GM12874 (cell line): ENCODE data around the gene GJC2.

Experiments used
- TF ChIP-seq, protein P1 (sequence below): IDR thresholded peaks from 2 replicates; pipeline ENCODE4 v1.5.1; 2011; ENCODE audit warnings: low read depth, mild to moderate bottlenecking, control low read depth, low read length, moderate library complexity; ENCODE audit not compliant: insufficient read depth

The GJC2 gene

DNA sequence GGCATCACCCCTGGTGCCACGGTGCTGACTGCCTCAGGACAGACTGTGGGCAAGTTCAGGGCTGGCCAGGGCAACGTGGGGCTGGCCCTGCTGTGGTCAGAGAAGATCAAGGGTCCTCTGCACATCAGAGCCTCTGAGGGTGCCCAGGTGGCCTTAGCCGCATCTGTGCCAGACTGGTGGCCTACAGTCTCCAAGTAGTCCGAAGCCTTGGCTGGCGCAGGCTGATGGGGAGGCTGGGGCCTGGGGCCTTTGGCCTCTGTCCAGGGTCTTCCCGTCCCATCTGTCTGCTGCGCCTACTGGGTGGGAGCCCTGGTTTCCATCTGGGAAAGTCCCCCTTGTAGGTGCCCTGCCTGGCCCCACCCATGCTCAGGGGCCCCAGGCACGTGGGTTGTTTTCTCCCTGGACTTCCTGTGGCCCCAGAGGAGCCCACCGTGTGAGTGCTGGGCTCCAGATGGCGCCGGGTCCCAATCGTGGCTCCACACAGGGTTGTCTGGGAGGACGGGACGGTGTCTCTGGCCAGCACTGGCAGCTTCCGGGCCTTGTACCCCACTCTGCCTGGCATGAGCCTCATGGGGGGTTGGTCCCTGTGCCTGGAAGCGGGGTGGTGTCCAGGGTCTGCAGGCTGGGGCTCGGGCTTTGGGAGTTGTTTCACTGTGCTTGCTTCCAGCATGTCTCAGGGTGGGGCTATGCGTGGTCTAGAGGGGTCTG lies 25.7 kb downstream of the GJC2 start:
- TF ChIP-seq, protein P1, sequence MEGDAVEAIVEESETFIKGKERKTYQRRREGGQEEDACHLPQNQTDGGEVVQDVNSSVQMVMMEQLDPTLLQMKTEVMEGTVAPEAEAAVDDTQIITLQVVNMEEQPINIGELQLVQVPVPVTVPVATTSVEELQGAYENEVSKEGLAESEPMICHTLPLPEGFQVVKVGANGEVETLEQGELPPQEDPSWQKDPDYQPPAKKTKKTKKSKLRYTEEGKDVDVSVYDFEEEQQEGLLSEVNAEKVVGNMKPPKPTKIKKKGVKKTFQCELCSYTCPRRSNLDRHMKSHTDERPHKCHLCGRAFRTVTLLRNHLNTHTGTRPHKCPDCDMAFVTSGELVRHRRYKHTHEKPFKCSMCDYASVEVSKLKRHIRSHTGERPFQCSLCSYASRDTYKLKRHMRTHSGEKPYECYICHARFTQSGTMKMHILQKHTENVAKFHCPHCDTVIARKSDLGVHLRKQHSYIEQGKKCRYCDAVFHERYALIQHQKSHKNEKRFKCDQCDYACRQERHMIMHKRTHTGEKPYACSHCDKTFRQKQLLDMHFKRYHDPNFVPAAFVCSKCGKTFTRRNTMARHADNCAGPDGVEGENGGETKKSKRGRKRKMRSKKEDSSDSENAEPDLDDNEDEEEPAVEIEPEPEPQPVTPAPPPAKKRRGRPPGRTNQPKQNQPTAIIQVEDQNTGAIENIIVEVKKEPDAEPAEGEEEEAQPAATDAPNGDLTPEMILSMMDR: no peak

DNA sequence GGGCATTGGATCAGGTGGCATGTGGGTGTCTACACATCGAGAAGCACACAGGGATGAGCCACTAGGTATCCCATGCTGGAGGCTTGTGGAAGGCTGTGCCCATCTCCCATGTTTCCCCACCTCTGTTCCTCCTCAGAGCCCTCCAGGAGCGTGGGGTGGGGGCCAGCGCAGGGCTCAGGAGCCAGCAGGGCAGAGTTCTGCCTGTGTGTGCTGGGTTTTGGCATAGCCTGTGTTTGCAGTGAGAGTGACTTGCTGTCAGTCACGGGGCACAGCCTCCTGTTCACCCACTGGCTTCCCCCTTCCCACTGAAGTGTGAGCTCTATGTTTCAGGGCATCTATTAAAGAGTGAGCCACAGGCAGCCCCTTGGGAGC lies 26.3 kb downstream of the GJC2 start:
- TF ChIP-seq, protein P1: no peak

DNA sequence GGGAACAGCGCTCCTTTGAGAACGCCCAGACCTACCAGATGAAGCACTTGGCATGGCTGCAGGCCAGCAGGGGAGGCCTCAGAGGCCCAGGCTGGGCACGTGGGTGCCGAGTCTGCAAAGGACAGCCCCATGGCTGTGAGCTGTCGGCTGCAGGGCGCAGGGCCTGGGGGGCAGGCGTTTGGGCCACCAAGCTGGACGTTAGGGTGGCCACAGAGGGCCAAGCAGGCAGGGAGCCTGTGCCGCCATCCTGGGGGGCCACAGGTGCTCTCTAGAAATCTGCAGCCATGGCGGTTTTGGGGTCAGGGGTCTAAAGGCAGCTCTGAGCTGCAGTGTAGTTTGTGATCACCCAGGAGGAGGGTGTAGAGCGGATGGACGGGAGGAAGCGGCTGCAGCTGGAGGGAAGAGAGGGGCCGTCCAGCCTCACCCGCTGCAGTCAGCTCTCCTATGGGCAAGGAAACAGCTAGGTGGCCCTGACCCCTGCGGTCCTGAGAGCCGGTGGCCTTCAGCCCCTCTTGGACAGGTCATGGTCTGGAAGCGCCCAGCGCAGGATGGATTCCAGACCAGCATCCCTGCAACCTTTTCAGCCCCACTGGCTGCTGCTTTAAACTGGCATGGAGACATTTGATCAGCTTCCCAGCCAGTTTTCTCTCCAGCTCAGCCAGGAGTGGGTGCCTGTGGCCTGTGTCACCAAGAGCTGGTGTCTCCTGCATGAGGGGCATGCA lies 26.9 kb downstream of the GJC2 start:
- TF ChIP-seq, protein P1: no peak

DNA sequence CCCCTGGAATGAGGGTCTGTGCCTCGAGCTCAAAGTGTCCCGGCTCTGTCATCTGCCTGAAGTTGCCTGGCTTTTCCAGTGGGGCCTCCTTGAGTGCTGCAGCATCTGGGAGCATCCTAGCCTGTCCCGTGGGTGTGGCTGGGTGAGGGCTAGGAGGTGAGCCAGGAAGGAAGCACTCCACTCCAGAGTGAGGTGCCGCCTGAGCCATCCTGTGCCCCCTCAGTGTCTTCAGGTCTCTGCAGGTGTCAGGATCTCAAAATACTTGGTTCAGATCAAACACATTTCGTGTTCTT lies 27.4 kb downstream of the GJC2 start:
- TF ChIP-seq, protein P1: no peak

DNA sequence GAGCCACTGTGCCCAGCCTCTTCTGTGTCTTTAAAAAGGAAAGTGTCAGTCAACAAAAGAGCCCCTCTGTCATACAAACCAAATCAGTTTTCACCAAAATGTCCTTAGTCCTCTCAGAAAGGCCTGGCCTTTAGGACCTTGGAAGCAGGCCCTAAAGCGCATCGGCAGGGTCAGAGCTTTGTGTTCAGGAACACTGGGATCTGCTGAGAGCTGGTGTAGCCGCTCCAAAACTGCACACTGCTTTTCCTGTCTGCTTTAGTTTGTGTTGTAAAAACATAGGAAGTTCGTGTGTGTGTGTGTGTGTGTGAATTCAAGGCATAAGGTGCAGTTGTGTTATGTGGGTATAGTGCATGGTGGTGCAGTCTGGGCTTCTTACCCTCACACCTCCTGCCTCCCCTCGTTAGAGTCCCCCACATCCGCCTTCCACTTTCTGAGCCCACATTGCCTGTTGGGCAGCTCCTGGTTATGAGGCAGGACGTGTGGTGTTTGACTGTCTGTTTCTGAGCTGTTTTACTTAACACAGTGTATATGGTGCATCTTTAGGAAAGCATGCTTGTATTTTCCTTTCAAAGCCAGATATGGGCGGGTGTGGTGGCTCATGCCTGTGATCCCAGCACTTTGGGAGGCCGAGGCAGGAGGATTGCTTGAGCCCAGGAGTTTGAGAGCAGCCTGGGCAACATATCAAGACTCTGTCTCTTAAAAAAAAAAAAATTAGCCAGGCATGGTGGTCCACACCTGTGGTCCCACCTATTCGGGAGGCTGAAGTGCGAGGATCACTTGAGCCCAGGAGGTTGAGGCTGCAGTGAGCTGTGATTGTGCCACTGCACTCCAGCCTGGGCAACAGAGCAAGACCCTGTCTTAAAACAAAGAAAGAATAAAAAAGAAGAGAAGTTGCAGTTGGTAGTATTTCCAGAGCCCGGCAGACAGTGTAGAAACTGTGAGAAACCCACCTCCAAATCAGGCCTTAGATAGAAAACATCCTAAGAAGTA lies 28.3 kb downstream of the GJC2 start:
- TF ChIP-seq, protein P1: no peak

DNA sequence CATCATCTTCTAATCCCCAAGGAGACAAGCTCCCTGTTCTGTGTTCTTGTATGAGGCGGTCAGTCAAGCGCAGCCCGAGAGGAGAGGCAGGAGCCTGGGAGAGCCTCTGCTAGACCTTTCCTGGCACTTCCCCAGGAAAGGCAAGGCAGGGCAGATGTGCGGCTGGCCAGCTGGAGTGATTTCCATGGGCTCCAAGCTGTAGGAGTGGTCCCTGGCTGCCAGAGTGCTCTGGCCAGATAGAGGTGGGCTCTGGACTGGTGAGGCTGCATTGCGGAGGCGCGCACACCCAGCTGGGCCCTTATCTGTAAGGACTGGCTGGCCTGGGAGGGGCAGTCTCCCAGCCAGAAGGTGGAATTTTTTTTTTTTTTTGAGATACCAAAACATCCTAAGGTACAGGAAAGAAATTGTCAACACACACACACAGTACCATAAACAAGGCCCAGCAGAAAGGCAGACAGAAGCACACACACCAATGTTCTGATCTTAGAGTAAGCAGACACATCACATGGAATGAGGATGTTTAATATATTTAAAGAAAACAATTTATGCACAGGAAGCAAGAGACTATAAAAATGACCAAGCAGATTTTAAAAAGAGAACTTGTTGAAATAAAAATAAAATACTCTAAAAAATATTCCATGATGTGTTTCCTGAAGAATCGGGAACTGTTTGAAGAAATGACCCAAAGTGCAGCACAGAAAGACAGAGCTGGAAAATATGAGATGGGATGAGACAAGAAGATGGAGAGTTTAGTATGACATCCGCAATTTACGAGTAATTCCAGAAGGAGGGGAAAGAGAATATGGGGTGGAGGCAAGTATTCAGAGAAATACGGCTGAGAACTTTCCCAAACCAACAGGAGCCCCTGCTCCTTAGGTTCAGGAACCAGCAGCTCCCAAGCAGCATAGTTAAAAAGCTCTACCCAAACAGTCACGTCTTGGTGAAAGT lies 29.3 kb downstream of the GJC2 start:
- TF ChIP-seq, protein P1: no peak
